Measurements from ENCODE around the gene NCOA3. TPM values are rescaled to one million over a fixed set of nuclear protein-coding genes. Genes with fewer than 3 reads are reported as not detected.

NCOA3 gene
- polyA plus RNA-seq, 3 donors, result 13.5 to 21.8 (median 21.3) TPM

DNA sequence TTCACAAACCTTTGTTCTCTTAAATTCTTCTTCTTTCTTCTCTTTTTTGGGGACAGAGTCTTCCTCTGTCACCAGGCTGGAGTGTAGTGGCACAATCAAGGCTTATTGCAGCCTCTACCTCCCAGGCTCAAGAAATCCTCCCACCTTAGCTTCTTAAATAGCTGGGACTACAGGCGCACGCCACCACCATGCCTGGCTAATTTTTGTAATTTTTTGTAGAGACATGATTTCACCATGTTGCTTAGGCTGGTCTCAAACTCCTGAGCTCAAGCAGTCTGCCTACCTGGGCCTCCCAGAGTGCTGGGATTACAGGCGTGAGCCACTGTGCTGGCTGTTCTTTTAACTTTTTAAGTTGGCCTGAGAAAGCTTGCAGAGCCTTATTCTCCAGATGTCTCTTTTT is 48.0 kb downstream of the NCOA3 start:
- Histone ChIP-seq H4K20me1 (ENCODE audit: insufficient read depth, low read length) (peaks cover 85% of the 10 kb centered on the region), H3K27me3 (ENCODE audit: control insufficient read depth in 2 of 2, insufficient read depth in 2 of 2, low read length in 2 of 2) (no peaks in the 10 kb centered on the region), H3K4me1 (ENCODE audit: control insufficient read depth in 1 of 2, insufficient read depth in 2 of 2, low read length in 2 of 2) (no peaks in the 10 kb centered on the region), H3K4me2 (replicated peaks; ENCODE audit: extremely low read depth, low read length, poor library complexity, severe bottlenecking) (no peak overlapping the region), H3K27ac (ENCODE audit: low read depth in 1 of 2, low read length in 2 of 2) (no peak overlapping the region), H3K9me3 (replicated peaks in 1 of 2; ENCODE audit: control insufficient read depth in 1 of 2, insufficient read depth in 1 of 2, low read length in 2 of 2) (no peaks in the 10 kb centered on the region), H3K79me2 (ENCODE audit: insufficient read depth, low read length) (peaks cover 74% of the 10 kb centered on the region), H3K4me3 (replicated peaks in 1 of 3; ENCODE audit: low read depth in 2 of 3, low read length in 3 of 3) (no peak overlapping the region), H3K9ac (ENCODE audit: insufficient read depth, low read length, poor library complexity, severe bottlenecking) (no peak overlapping the region), H3K36me3 (replicated peaks in 1 of 2; ENCODE audit: control insufficient read depth in 1 of 2, insufficient read depth in 2 of 2, low read length in 2 of 2) (peaks cover 3% of the 10 kb centered on the region in 2 donors), H2AFZ (ENCODE audit: insufficient read depth, low read depth, low read length, poor library complexity, severe bottlenecking) (no peak overlapping the region)
- Mint-ChIP-seq H3K36me3 (peaks cover 18 to 39% of the 10 kb centered on the region in 2 donors), H3K4me1 (no peaks in the 10 kb centered on the region), H3K27ac (peak overlapping the region in 3 of 7 donors; percentile 18 to 70 (median 63)), H3K9me3 (peaks cover 0 to 1% (median 0%) of the 10 kb centered on the region in 7 donors), H3K4me3 (no peak overlapping the region), H3K27me3 (ENCODE audit: low read depth in 3 of 3) (peaks cover 0 to 3% (median 0%) of the 10 kb centered on the region in 3 donors)
- 100% methylated on average over 1 of the region's 3 CpGs for WGBS (ENCODE audit: insufficient coverage)
- intact Hi-C loops (cut with micrococcal nuclease), result no loop called here
- TF ChIP-seq, protein P1, sequence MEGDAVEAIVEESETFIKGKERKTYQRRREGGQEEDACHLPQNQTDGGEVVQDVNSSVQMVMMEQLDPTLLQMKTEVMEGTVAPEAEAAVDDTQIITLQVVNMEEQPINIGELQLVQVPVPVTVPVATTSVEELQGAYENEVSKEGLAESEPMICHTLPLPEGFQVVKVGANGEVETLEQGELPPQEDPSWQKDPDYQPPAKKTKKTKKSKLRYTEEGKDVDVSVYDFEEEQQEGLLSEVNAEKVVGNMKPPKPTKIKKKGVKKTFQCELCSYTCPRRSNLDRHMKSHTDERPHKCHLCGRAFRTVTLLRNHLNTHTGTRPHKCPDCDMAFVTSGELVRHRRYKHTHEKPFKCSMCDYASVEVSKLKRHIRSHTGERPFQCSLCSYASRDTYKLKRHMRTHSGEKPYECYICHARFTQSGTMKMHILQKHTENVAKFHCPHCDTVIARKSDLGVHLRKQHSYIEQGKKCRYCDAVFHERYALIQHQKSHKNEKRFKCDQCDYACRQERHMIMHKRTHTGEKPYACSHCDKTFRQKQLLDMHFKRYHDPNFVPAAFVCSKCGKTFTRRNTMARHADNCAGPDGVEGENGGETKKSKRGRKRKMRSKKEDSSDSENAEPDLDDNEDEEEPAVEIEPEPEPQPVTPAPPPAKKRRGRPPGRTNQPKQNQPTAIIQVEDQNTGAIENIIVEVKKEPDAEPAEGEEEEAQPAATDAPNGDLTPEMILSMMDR (IDR thresholded peaks at IDR 0.05), result no peak
- DNase-seq, result no peak

DNA sequence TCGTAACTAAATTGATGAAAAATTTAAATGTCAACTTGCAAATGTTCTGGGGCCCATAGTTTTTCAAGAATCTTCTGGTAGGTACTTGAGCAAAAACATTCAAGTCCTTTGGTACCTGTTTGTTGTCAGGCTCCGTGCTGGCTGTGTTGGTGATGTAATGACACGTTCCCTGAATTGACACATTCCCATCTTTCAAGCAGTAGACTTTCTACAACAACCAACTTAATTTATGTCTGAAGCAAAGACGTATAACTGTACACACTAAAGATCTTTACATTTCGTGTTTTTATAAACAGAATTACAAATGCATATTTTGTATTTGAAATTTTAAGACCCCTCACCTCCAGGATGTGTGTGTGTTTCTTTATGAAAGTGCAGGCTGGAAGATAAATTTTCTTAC is 49.5 kb downstream of the NCOA3 start:
- peaks cover 3% of the 10 kb centered on the region in 2 donors for H3K36me3 ChIP-seq (replicated peaks in 1 of 2; ENCODE audit: control insufficient read depth in 1 of 2, insufficient read depth in 2 of 2, low read length in 2 of 2)
- peaks cover 73% of the 10 kb centered on the region for H3K79me2 ChIP-seq (ENCODE audit: insufficient read depth, low read length)
- no CpG with 5 or more reads among the region's 5 CpGs for WGBS (ENCODE audit: insufficient coverage)
- Mint-ChIP-seq H3K36me3 (peaks cover 14 to 29% of the 10 kb centered on the region in 2 donors), H3K9me3 (peaks cover 0 to 1% (median 0%) of the 10 kb centered on the region in 7 donors), H3K27me3 (ENCODE audit: low read depth in 3 of 3) (peaks cover 0 to 1% (median 0%) of the 10 kb centered on the region in 3 donors), H3K27ac (no peak overlapping the region), H3K4me1 (no peaks in the 10 kb centered on the region), H3K4me3 (no peak overlapping the region)
- H3K4me1 ChIP-seq (ENCODE audit: control insufficient read depth in 1 of 2, insufficient read depth in 2 of 2, low read length in 2 of 2), result no peaks in the 10 kb centered on the region
- peaks cover 83% of the 10 kb centered on the region for H4K20me1 ChIP-seq (ENCODE audit: insufficient read depth, low read length)
- no peak overlapping the region for H2AFZ ChIP-seq (ENCODE audit: insufficient read depth, low read depth, low read length, poor library complexity, severe bottlenecking)
- TF ChIP-seq, protein P1 (IDR thresholded peaks at IDR 0.05), result no peak
- H3K4me2 ChIP-seq (replicated peaks; ENCODE audit: extremely low read depth, low read length, poor library complexity, severe bottlenecking), result no peak overlapping the region
- no peaks in the 10 kb centered on the region for H3K27me3 ChIP-seq (ENCODE audit: control insufficient read depth in 2 of 2, insufficient read depth in 2 of 2, low read length in 2 of 2)
- no peaks in the 10 kb centered on the region for H3K9me3 ChIP-seq (replicated peaks in 1 of 2; ENCODE audit: control insufficient read depth in 1 of 2, insufficient read depth in 1 of 2, low read length in 2 of 2)
- H3K9ac ChIP-seq (ENCODE audit: insufficient read depth, low read length, poor library complexity, severe bottlenecking), result no peak overlapping the region
- H3K27ac ChIP-seq (ENCODE audit: low read depth in 1 of 2, low read length in 2 of 2), result no peak overlapping the region
- intact Hi-C loops (cut with micrococcal nuclease), result no loop called here
- H3K4me3 ChIP-seq (replicated peaks in 1 of 3; ENCODE audit: low read depth in 2 of 3, low read length in 3 of 3), result no peak overlapping the region
- DNase-seq, result no peak

Data from CD14-positive monocyte (primary cell).